ENCODE data around the gene SCML1. TPM values are rescaled to one million over a fixed set of nuclear protein-coding genes. Genes with fewer than 3 reads are reported as not detected.

Gene SCML1
- total and polyA plus RNA-seq, 10 of the 15 experiments (the other 5 are each of a cell fraction or from before 2014, with no cell fraction given), result 0.62 to 48.3 (median 1.6) TPM

GRCh38 chrX:17798921-17799320 lies 61.6 kb downstream of the SCML1 start (continued):
- TF ChIP-seq NR2C1 (IDR thresholded peaks at IDR 0.05) (no peak), NR2C2 (IDR thresholded peaks at IDR 0.05; ENCODE audit: borderline replicate concordance, control insufficient read depth, insufficient read length, low read depth) (no peak), RAD51 (IDR thresholded peaks at IDR 0.05) (no peak)

GRCh38 chrX:17801431-17801830 lies 64.1 kb downstream of the SCML1 start:
- no peaks in the 10 kb centered on the region for H3K9me3 ChIP-seq (replicated peaks; ENCODE audit: control insufficient read depth, insufficient read depth, low read length)
- RAD21 ChIA-PET (ENCODE audit: unreplicated experiment), result no interaction called here
- BruUV-seq (replicated peaks), result no TSS peak
- H3K9ac ChIP-seq (ENCODE audit: control insufficient read depth, insufficient read depth, low read length), result no peak overlapping the region
- H2AFZ ChIP-seq (ENCODE audit: control insufficient read depth, low read depth, low read length), result no peak overlapping the region
- no peaks in the 10 kb centered on the region for H4K20me1 ChIP-seq (ENCODE audit: control insufficient read depth, insufficient read depth)
- H3K27me3 ChIP-seq (replicated peaks in 1 of 2; ENCODE audit: control insufficient read depth in 2 of 2, insufficient read depth in 2 of 2, low read length in 1 of 2), result peaks cover 0 to 2% of the 10 kb centered on the region in 2 experiments; a peak in 2 of 4 replicates
- CTCF ChIA-PET, result interaction anchor here (1.3 kb wide), 1 partner anchor 9 kb away, joined by 5 read pairs; no protein-coding TSS in a partner anchor
- DNase-seq (ENCODE audit: low read depth, low spot score) (no peak), FAIRE-seq (no peak), ATAC-seq (no peak)
- no peaks in the 10 kb centered on the region for H3K79me2 ChIP-seq (ENCODE audit: control insufficient read depth, insufficient read depth, low read length)
- POLR2A ChIA-PET, result no interaction called here
- intact Hi-C loops (cut with micrococcal nuclease; ENCODE audit: unreplicated experiment), result no loop called here
- 51% methylated on average over 13 of the region's 13 CpGs for WGBS (ENCODE audit: insufficient coverage, insufficient replicate concordance, low lambda C conversion rate, missing lambda C conversion rate)
- no peaks in the 10 kb centered on the region for H3K36me3 ChIP-seq (ENCODE audit: control insufficient read depth in 2 of 2, insufficient read depth in 2 of 2, low read length in 1 of 2)
- H3K4me2 ChIP-seq (ENCODE audit: control insufficient read depth, insufficient read depth), result no peak overlapping the region
- no peak overlapping the region for H3K27ac ChIP-seq (ENCODE audit: control insufficient read depth, insufficient read depth)
- no peaks in the 10 kb centered on the region for H3K4me1 ChIP-seq (ENCODE audit: control insufficient read depth, insufficient read depth, low read length)
- in situ Hi-C loops (cut with MboI), result no loop called here
- no peak overlapping the region for H3K4me3 ChIP-seq
- SMC1A ChIA-PET (ENCODE audit: uncharacterized antibody, unreplicated experiment), result interaction anchor here (1.8 kb wide), 1 partner anchor 11 kb away, joined by 5 read pairs; no protein-coding TSS in a partner anchor
- TF ChIP-seq PAX8 (IDR thresholded peaks at IDR 0.05) (no peak), TCF12 (IDR thresholded peaks at IDR 0.05; ENCODE audit: low read depth, low read length) (no peak), GATAD2B (conservative IDR thresholded peaks at IDR 0.05; ENCODE audit: low read depth) (no peak), ZNF622 (IDR thresholded peaks at IDR 0.05) (no peak), CEBPB (IDR thresholded peaks at IDR 0.05; ENCODE audit: borderline replicate concordance in 1 of 2, low read depth in 2 of 2, low read length in 2 of 2) (no peak), NR2C1 (IDR thresholded peaks at IDR 0.05) (no peak), SIX5 (IDR thresholded peaks at IDR 0.05; ENCODE audit: low read depth, low read length, severe bottlenecking) (no peak), TCF7 (IDR thresholded peaks at IDR 0.05; ENCODE audit: borderline replicate concordance) (no peak), IRF5 (IDR thresholded peaks at IDR 0.05; ENCODE audit: borderline replicate concordance) (no peak), HSF1 (IDR thresholded peaks at IDR 0.05; ENCODE audit: low read depth, low read length) (no peak), MEF2B (IDR thresholded peaks at IDR 0.05; ENCODE audit: partially characterized antibody, poor library complexity, severe bottlenecking) (no peak), NR2C2 (IDR thresholded peaks at IDR 0.05; ENCODE audit: borderline replicate concordance, control insufficient read depth, insufficient read length, low read depth) (no peak), POLR2AphosphoS2 (IDR thresholded peaks at IDR 0.05; ENCODE audit: low read depth, low read length) (no peak), ATF2 (IDR thresholded peaks at IDR 0.05; ENCODE audit: low read length) (no peak)
